HG03060 (cell line): Measurements from ENCODE around the gene TPM1.

Source experiments
- ATAC-seq: cut with Tn5 transposase; IDR thresholded peaks from one replicate; pipeline ENCODE4 v1.9.1; 2021; ENCODE audit warnings: low read depth, moderate number of reproducible peaks; ENCODE audit not compliant: unreplicated experiment

Gene TPM1

GRCh38 chr15:63072023-63072650, 29.6 kb downstream of the TPM1 start:
- ATAC-seq = no peak

GRCh38 chr15:63072809-63073277, 30.3 kb downstream of the TPM1 start:
- no peak for ATAC-seq

- ATAC-seq = no peak
Measured at GRCh38 chr15:63073497-63074172, 31.1 kb downstream of the TPM1 start.

- no peak for ATAC-seq
Measured at GRCh38 chr15:63075015-63075983, 32.8 kb downstream of the TPM1 start.

GRCh38 chr15:63075984-63076713, 33.6 kb downstream of the TPM1 start:
- no peak for ATAC-seq

GRCh38 chr15:63076714-63077046, 34.1 kb downstream of the TPM1 start:
- ATAC-seq = no peak

- ATAC-seq = no peak
Measured at GRCh38 chr15:63077952-63078351, 35.4 kb downstream of the TPM1 start.

- ATAC-seq = no peak
Measured at GRCh38 chr15:63079947-63080626, 37.5 kb downstream of the TPM1 start.

GRCh38 chr15:63080634-63081250, 38.2 kb downstream of the TPM1 start:
- ATAC-seq = no peak

- no peak for ATAC-seq
Measured at GRCh38 chr15:63082366-63082765, 39.8 kb downstream of the TPM1 start.

- no peak for ATAC-seq
Measured at GRCh38 chr15:63083044-63083443, 40.5 kb downstream of the TPM1 start.

GRCh38 chr15:63083541-63083940, 41.0 kb downstream of the TPM1 start:
- ATAC-seq = no peak

- ATAC-seq = no peak
Measured at GRCh38 chr15:63084806-63085205, 42.3 kb downstream of the TPM1 start.

- no peak for ATAC-seq
Measured at GRCh38 chr15:63085289-63085688, 42.7 kb downstream of the TPM1 start.

GRCh38 chr15:63086271-63086670, 43.7 kb downstream of the TPM1 start:
- ATAC-seq = no peak

- ATAC-seq = no peak
Measured at GRCh38 chr15:63086947-63087346, 44.4 kb downstream of the TPM1 start.

- no peak for ATAC-seq
Measured at GRCh38 chr15:63088533-63089245, 46.1 kb downstream of the TPM1 start.

- no peak for ATAC-seq
Measured at GRCh38 chr15:63089260-63090043, 46.9 kb downstream of the TPM1 start.
